Neural progenitor cell (in vitro differentiated cells): ENCODE results near the gene LGALSL. TPM values are rescaled to one million over a fixed set of nuclear protein-coding genes. Genes with fewer than 3 reads are reported as not detected.

Experiments
- DNase-seq: peaks from one replicate; pipeline ENCODE4 v3.0.0-alpha.2; 2016; ENCODE audit warnings: low spot score
- H2AFZ ChIP-seq: fragments of 200-600 bp; sonication (generic); replicated peaks from 2 replicates; pipeline ENCODE4 v1.6.1; 2016; ENCODE audit warnings: antibody characterized with exemption
- H3F3A ChIP-seq: fragments of 200-600 bp; sonication (generic); 2 replicates; pipeline ENCODE4 v1.6.1; 2016; ENCODE audit warnings: antibody characterized with exemption, low read depth
- H3K27ac ChIP-seq: fragments of 200-600 bp; sonication (generic); 2 replicates; pipeline ENCODE4 v1.5.1; 2016; ENCODE audit warnings: mild to moderate bottlenecking
- H3K27me3 ChIP-seq: fragments of 200-600 bp; sonication (generic); 2 replicates; pipeline ENCODE4 v1.6.1; 2016; ENCODE audit warnings: mild to moderate bottlenecking, moderate library complexity
- H3K36me3 ChIP-seq: fragments of 200-600 bp; sonication (generic); 2 replicates; pipeline ENCODE4 v1.5.1; 2016
- H3K4me1 ChIP-seq: fragments of 200-600 bp; sonication (generic); 2 replicates; pipeline ENCODE4 v1.6.1; 2016; ENCODE audit warnings: mixed run types
- H3K4me2 ChIP-seq: fragments of 200-600 bp; sonication (generic); 2 replicates; pipeline ENCODE4 v1.6.1; 2016
- H3K4me3 ChIP-seq: fragments of 200-600 bp; sonication (generic); 2 replicates; pipeline ENCODE4 v1.5.1; 2016
- H3K79me2 ChIP-seq: fragments of 200-600 bp; sonication (generic); 2 replicates; pipeline ENCODE4 v1.6.1; 2016; ENCODE audit warnings: low read depth
- H3K9ac ChIP-seq: fragments of 200-600 bp; sonication (generic); 2 replicates; pipeline ENCODE4 v1.6.1; 2016
- H3K9me3 ChIP-seq: fragments of 200-600 bp; sonication (generic); 2 replicates; pipeline ENCODE4 v1.5.1; 2016; ENCODE audit warnings: low read depth
- H4K20me1 ChIP-seq: fragments of 200-600 bp; sonication (generic); 2 replicates; pipeline ENCODE4 v1.6.1; 2016; ENCODE audit warnings: low read depth
- H3K27ac Mint-ChIP-seq: 3 replicates; pipeline ENCODE4 v1.8.0; 2021; ENCODE audit warnings: mixed read lengths
- H3K27me3 Mint-ChIP-seq: 2 replicates; pipeline ENCODE4 v1.8.0; 2022; ENCODE audit warnings: low read depth, mild to moderate bottlenecking, inconsistent platforms, moderate library complexity, mixed read lengths; ENCODE audit not compliant: insufficient read depth
- H3K36me3 Mint-ChIP-seq: 3 replicates; pipeline ENCODE4 v1.8.0; 2021; ENCODE audit warnings: mixed read lengths
- H3K4me1 Mint-ChIP-seq: 3 replicates; pipeline ENCODE4 v1.8.0; 2021; ENCODE audit warnings: mixed read lengths
- H3K4me3 Mint-ChIP-seq: 3 replicates; pipeline ENCODE4 v1.8.0; 2021; ENCODE audit warnings: mild to moderate bottlenecking, moderate library complexity, mixed read lengths
- H3K9me3 Mint-ChIP-seq: 3 replicates; pipeline ENCODE4 v1.8.0; 2020; ENCODE audit warnings: mixed read lengths
- EZH2 ChIP-seq: fragments of 200-600 bp; sonication (generic); IDR thresholded peaks from 2 replicates; pipeline ENCODE4 v1.6.1; 2017; ENCODE audit warnings: antibody characterized with exemption, mild to moderate bottlenecking, moderate library complexity
- EZH2phosphoT487 ChIP-seq: fragments of 200-600 bp; sonication (generic); IDR thresholded peaks from 2 replicates; pipeline ENCODE4 v1.6.1; 2017; ENCODE audit warnings: antibody characterized with exemption
- total RNA-seq: library from RNA; depleted of rRNA; stranded (reverse); fragments of >200 nt; gene quantifications from 2 replicates; pipeline ENCODE4 v1.2.3, GENCODE V29; 2015; ENCODE audit warnings: low replicate concordance
- TF ChIP-seq, protein P1 (sequence below): fragments of 200-600 bp; sonication (generic); IDR thresholded peaks from 2 replicates; pipeline ENCODE4 v1.5.1; 2017; ENCODE audit warnings: antibody characterized with exemption, mild to moderate bottlenecking

Gene LGALSL
- total RNA-seq, 1 donor from 2014 or later: 31.1 TPM

- Histone ChIP-seq H3K4me2 (no peak overlapping the region), H3K27ac (no peak overlapping the region), H4K20me1 (no peaks in the 10 kb centered on the region), H3K79me2 (no peaks in the 10 kb centered on the region), H3K4me3 (no peak overlapping the region), H3K27me3 (no peaks in the 10 kb centered on the region), H3K4me1 (peaks cover 4% of the 10 kb centered on the region), H3K36me3 (no peaks in the 10 kb centered on the region), H2AFZ (no peak overlapping the region), H3F3A (no peaks in the 10 kb centered on the region), H3K9ac (no peak overlapping the region), H3K9me3 (no peaks in the 10 kb centered on the region)
- DNase-seq: no peak
- Mint-ChIP-seq H3K4me1 (peaks cover 18% of the 10 kb centered on the region), H3K36me3 (no peaks in the 10 kb centered on the region), H3K27me3 (peaks cover 11% of the 10 kb centered on the region), H3K9me3 (no peaks in the 10 kb centered on the region), H3K4me3 (no peak overlapping the region), H3K27ac (no peak overlapping the region)
- TF ChIP-seq EZH2: no peak
- TF ChIP-seq EZH2phosphoT487: no peak
- TF ChIP-seq, protein P1, sequence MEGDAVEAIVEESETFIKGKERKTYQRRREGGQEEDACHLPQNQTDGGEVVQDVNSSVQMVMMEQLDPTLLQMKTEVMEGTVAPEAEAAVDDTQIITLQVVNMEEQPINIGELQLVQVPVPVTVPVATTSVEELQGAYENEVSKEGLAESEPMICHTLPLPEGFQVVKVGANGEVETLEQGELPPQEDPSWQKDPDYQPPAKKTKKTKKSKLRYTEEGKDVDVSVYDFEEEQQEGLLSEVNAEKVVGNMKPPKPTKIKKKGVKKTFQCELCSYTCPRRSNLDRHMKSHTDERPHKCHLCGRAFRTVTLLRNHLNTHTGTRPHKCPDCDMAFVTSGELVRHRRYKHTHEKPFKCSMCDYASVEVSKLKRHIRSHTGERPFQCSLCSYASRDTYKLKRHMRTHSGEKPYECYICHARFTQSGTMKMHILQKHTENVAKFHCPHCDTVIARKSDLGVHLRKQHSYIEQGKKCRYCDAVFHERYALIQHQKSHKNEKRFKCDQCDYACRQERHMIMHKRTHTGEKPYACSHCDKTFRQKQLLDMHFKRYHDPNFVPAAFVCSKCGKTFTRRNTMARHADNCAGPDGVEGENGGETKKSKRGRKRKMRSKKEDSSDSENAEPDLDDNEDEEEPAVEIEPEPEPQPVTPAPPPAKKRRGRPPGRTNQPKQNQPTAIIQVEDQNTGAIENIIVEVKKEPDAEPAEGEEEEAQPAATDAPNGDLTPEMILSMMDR: no peak
These were observed 38.3 kb downstream of the LGALSL start for GRCh38 chr2:64492272-64492671.

GRCh38 chr2:64492821-64493220 is 38.9 kb downstream of the LGALSL start:
- H3K9me3 ChIP-seq: no peaks in the 10 kb centered on the region
- H4K20me1 ChIP-seq: no peaks in the 10 kb centered on the region
- no peak overlapping the region for H3K27ac ChIP-seq
- no peak overlapping the region for H2AFZ ChIP-seq
- no peaks in the 10 kb centered on the region for H3K36me3 ChIP-seq
- H3K9ac ChIP-seq: no peak overlapping the region
- H3K4me1 ChIP-seq: peaks cover 4% of the 10 kb centered on the region
- H3K36me3 Mint-ChIP-seq: no peaks in the 10 kb centered on the region
- no peaks in the 10 kb centered on the region for H3K9me3 Mint-ChIP-seq
- no peak for DNase-seq
- peaks cover 16% of the 10 kb centered on the region for H3K4me1 Mint-ChIP-seq
- H3F3A ChIP-seq: no peaks in the 10 kb centered on the region
- no peaks in the 10 kb centered on the region for H3K27me3 ChIP-seq
- H3K4me3 Mint-ChIP-seq: no peak overlapping the region
- TF ChIP-seq, protein P1: no peak
- TF ChIP-seq EZH2: no peak
- no peak for TF ChIP-seq EZH2phosphoT487
- H3K79me2 ChIP-seq: no peaks in the 10 kb centered on the region
- no peak overlapping the region for H3K27ac Mint-ChIP-seq
- peaks cover 11% of the 10 kb centered on the region for H3K27me3 Mint-ChIP-seq
- H3K4me3 ChIP-seq: no peak overlapping the region
- no peak overlapping the region for H3K4me2 ChIP-seq

DNA sequence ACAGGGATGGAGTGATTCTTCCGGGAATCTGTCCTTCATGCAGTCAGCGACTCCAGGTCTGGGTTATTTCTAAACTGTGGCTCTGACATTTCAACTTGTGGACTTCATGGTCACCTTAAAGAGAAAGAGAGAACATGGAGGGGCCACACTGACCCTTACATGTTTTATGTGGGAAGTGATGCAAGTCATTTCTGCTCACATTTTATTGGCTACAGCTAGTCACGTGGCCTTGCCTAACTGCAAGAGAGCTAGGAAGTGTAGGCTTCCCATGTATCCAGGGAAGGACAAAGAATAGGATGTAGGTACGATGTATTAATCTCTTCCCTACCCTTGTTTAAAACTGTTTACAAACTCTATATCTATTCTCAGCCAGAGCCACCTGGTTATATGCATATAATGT is 39.8 kb downstream of the LGALSL start:
- H3K27me3 ChIP-seq: no peaks in the 10 kb centered on the region
- Mint-ChIP-seq H3K4me1 (peaks cover 12% of the 10 kb centered on the region), H3K27ac (no peak overlapping the region), H3K36me3 (no peaks in the 10 kb centered on the region), H3K9me3 (no peaks in the 10 kb centered on the region), H3K27me3 (peaks cover 11% of the 10 kb centered on the region), H3K4me3 (no peak overlapping the region)
- H3K4me1 ChIP-seq: no peaks in the 10 kb centered on the region
- H3K36me3 ChIP-seq: no peaks in the 10 kb centered on the region
- no peak for DNase-seq
- H3F3A ChIP-seq: no peaks in the 10 kb centered on the region
- no peaks in the 10 kb centered on the region for H4K20me1 ChIP-seq
- H2AFZ ChIP-seq: no peak overlapping the region
- no peak overlapping the region for H3K9ac ChIP-seq
- TF ChIP-seq EZH2: no peak
- TF ChIP-seq, protein P1: no peak
- TF ChIP-seq EZH2phosphoT487: no peak
- no peaks in the 10 kb centered on the region for H3K79me2 ChIP-seq
- H3K4me3 ChIP-seq: no peak overlapping the region
- no peak overlapping the region for H3K4me2 ChIP-seq
- no peaks in the 10 kb centered on the region for H3K9me3 ChIP-seq
- no peak overlapping the region for H3K27ac ChIP-seq
